Ascending aorta (tissue), 2 donors: ENCODE data around the gene JAG1. TPM values are rescaled to one million over a fixed set of nuclear protein-coding genes. Genes with fewer than 3 reads are reported as not detected.
A peak's percentile ranks its signal among the peaks of the same experiment; 100 is the strongest.

Source experiments
- DNase-seq, 2 donors: peaks; one replicate each; pipeline ENCODE4 v3.0.0-alpha.2; 2019; ENCODE audit warnings: low spot score in 2 of 2
- H3K27ac ChIP-seq, 2 donors: fragments of 200-600 bp; sonication (generic); one replicate each; pipeline ENCODE4 v1.5.1; 2016 to 2017; ENCODE audit warnings: mild to moderate bottlenecking in 1 of 2
- H3K27me3 ChIP-seq: fragments of 200-600 bp; sonication (generic); one replicate; pipeline ENCODE4 v1.5.1; 2017
- H3K36me3 ChIP-seq, 2 donors: fragments of 200-600 bp; sonication (generic); one replicate each; pipeline ENCODE4 v1.5.1; 2016
- H3K4me1 ChIP-seq, 2 donors: fragments of 200-600 bp; sonication (generic); one replicate each; pipeline ENCODE4 v1.5.1; 2016 to 2017; ENCODE audit warnings: mild to moderate bottlenecking in 1 of 2
- H3K4me3 ChIP-seq, 2 donors: fragments of 200-600 bp; sonication (generic); one replicate each; pipeline ENCODE4 v1.5.1; 2016 to 2017; ENCODE audit warnings: mild to moderate bottlenecking in 1 of 2
- H3K9me3 ChIP-seq, 2 donors: fragments of 200-600 bp; sonication (generic); one replicate each; pipeline ENCODE4 v1.5.1; 2016
- CTCF ChIP-seq, 3 experiments: fragments of 200-600 bp in 2 of 3; fragments of 450-650 bp in 1 of 3; sonication (generic) in 2 of 3; IDR thresholded peaks; one replicate each; pipeline ENCODE4 v1.5.1; 2016 to 2019; ENCODE audit warnings: antibody characterized with exemption in 3 of 3, mild to moderate bottlenecking in 1 of 3, moderate library complexity in 1 of 3
- intact Hi-C: fragments of 100-400 bp; cut with DNase I; formaldehyde crosslinking; loops from one replicate; pipeline ENCODE4 v1.15.1; 2023
- total RNA-seq: library from RNA; depleted of rRNA; stranded (reverse); fragments of >200 nt; gene quantifications from one replicate; pipeline ENCODE4 v1.1.0, GENCODE V29; 2016

Gene JAG1
- total RNA-seq, 1 donor from 2014 or later: 101 TPM

GRCh38 chr20:10611357-10611756, 62.4 kb downstream of the JAG1 start:
- peak overlapping the region; percentile 86 to 87 for H3K27ac ChIP-seq
- no peak overlapping the region for H3K4me3 ChIP-seq
- peaks cover 0 to 32% of the 10 kb centered on the region in 2 donors for H3K4me1 ChIP-seq
- no peak for DNase-seq
- H3K9me3 ChIP-seq: no peaks in the 10 kb centered on the region
- H3K27me3 ChIP-seq: no peaks in the 10 kb centered on the region
- intact Hi-C loops: no loop called here
- H3K36me3 ChIP-seq: no peaks in the 10 kb centered on the region
- peak in 2 of 3 experiments; percentile 24 to 35 for TF ChIP-seq CTCF (IDR thresholded peaks at IDR 0.05)

GRCh38 chr20:10610251-10610650, 63.5 kb downstream of the JAG1 start:
- Histone ChIP-seq H3K27me3 (no peaks in the 10 kb centered on the region), H3K27ac (peak overlapping the region; percentile 86 to 87), H3K36me3 (no peaks in the 10 kb centered on the region), H3K9me3 (no peaks in the 10 kb centered on the region), H3K4me1 (peaks cover 4 to 40% of the 10 kb centered on the region in 2 donors), H3K4me3 (no peak overlapping the region)
- no peak for TF ChIP-seq CTCF (IDR thresholded peaks at IDR 0.05)
- DNase-seq: no peak
- intact Hi-C loops: no loop called here

- Histone ChIP-seq H3K4me3 (no peak overlapping the region), H3K4me1 (peaks cover 6 to 45% of the 10 kb centered on the region in 2 donors), H3K27me3 (no peaks in the 10 kb centered on the region), H3K9me3 (no peaks in the 10 kb centered on the region), H3K27ac (peak overlapping the region; percentile 86 to 87), H3K36me3 (no peaks in the 10 kb centered on the region)
- TF ChIP-seq CTCF (IDR thresholded peaks at IDR 0.05): no peak
- DNase-seq: no peak
- intact Hi-C loops: loop anchor here (10.0 kb wide), 1 partner anchor 175 kb away; the partner anchor contains the start of genes MKKS and SLX4IP
Measured at GRCh38 chr20:10609770-10610169, 64.0 kb downstream of the JAG1 start.

- Histone ChIP-seq H3K27ac (peak overlapping the region; percentile 86 to 87), H3K4me1 (peaks cover 6 to 45% of the 10 kb centered on the region in 2 donors), H3K36me3 (no peaks in the 10 kb centered on the region), H3K27me3 (no peaks in the 10 kb centered on the region), H3K4me3 (no peak overlapping the region), H3K9me3 (no peaks in the 10 kb centered on the region)
- intact Hi-C loops: loop anchor here (10.0 kb wide), 1 partner anchor 174 kb away; the partner anchor contains the start of genes MKKS and SLX4IP
- DNase-seq: peak in 1 of 2 donors; percentile 83
- no peak for TF ChIP-seq CTCF (IDR thresholded peaks at IDR 0.05)
Measured at GRCh38 chr20:10609276-10609675, 64.5 kb downstream of the JAG1 start.

GRCh38 chr20:10605547-10606195, 68.1 kb downstream of the JAG1 start:
- Histone ChIP-seq H3K27ac (peak overlapping the region; percentile 87 to 96), H3K36me3 (no peaks in the 10 kb centered on the region), H3K4me3 (no peak overlapping the region), H3K27me3 (no peaks in the 10 kb centered on the region), H3K9me3 (no peaks in the 10 kb centered on the region), H3K4me1 (peaks cover 12 to 52% of the 10 kb centered on the region in 2 donors)
- no peak for DNase-seq
- no peak for TF ChIP-seq CTCF (IDR thresholded peaks at IDR 0.05)
- intact Hi-C loops: loop anchor here (2.0 to 10.0 kb wide), 3 partner anchors 29 to 171 kb away; partner anchors contain the start of genes MKKS and SLX4IP
